Measurements from ENCODE around the gene UBL4B.

GRCh38 chr1:110161849-110162248 is 49.6 kb downstream of the UBL4B start:
- TF ChIP-seq CHD4 (IDR thresholded peaks at IDR 0.05; ENCODE audit: borderline replicate concordance) (no peak), RAD21 (conservative IDR thresholded peaks at IDR 0.05 in 1 of 2, IDR thresholded peaks at IDR 0.05 in 1 of 2) (no peak), REST (IDR thresholded peaks at IDR 0.05) (no peak), POLR2A (IDR thresholded peaks at IDR 0.05; ENCODE audit: low read length) (no peak), CTCF (IDR thresholded peaks at IDR 0.05) (no peak), CBX2 (IDR thresholded peaks at IDR 0.05; ENCODE audit: borderline replicate concordance, low read depth) (no peak)
